Measurements from ENCODE around the gene PRPH. TPM values are rescaled to one million over a fixed set of nuclear protein-coding genes. Genes with fewer than 3 reads are reported as not detected.

The PRPH gene
- total and polyA plus RNA-seq, 9 of the 15 experiments (the other 6 are each of a cell fraction or from before 2014, with no cell fraction given), result 0.27 to 1.9 (median 1.3) TPM; not detected in 1

DNA sequence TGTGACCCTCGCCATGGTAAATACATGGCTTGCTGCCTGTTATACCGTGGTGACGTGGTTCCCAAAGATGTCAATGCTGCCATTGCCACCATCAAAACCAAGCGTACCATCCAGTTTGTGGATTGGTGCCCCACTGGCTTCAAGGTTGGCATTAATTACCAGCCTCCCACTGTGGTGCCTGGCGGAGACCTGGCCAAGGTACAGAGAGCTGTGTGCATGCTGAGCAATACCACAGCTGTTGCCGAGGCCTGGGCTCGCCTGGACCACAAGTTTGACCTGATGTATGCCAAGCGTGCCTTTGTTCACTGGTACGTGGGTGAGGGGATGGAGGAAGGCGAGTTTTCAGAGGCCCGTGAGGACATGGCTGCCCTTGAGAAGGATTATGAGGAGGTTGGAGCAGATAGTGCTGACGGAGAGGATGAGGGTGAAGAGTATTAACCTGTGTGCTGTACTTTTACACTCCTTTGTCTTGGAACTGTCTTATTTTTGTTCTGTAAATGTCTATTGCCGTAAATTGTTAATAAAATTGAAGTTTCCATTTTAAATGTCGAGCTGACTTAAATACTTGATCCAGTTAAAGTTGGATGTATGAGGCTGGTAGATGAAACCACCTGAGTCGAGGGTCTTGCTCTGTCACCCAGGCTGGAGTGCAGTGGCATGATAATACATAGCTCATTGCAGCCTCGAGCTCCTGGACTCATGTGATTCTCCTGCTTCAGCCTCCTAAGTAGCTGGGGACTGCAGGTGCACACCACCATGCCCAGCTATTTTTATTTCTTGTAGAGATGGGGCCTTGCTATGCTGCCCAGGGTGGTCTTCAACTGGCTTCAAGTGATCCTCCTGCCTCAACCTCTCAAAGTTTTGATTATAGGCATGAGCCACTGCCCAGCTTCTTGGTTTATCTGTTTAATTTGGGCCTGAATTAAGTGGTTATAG, 21.9 kb upstream of the PRPH start (continued):
- no peak for TF ChIP-seq DDX20 (tag; IDR thresholded peaks at IDR 0.05; ENCODE audit: low read depth)
- TF ChIP-seq YBX1 (IDR thresholded peaks at IDR 0.05), result no peak
- TF ChIP-seq, protein P1, sequence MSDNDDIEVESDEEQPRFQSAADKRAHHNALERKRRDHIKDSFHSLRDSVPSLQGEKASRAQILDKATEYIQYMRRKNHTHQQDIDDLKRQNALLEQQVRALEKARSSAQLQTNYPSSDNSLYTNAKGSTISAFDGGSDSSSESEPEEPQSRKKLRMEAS (CRISPR knock-in tag; IDR thresholded peaks at IDR 0.05), result 0 out of 2 replicates have a peak, but pooled peaks have one; percentile 50
- TF ChIP-seq, protein P2, sequence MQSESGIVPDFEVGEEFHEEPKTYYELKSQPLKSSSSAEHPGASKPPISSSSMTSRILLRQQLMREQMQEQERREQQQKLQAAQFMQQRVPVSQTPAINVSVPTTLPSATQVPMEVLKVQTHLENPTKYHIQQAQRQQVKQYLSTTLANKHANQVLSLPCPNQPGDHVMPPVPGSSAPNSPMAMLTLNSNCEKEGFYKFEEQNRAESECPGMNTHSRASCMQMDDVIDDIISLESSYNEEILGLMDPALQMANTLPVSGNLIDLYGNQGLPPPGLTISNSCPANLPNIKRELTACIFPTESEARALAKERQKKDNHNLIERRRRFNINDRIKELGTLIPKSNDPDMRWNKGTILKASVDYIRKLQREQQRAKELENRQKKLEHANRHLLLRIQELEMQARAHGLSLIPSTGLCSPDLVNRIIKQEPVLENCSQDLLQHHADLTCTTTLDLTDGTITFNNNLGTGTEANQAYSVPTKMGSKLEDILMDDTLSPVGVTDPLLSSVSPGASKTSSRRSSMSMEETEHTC (IDR thresholded peaks at IDR 0.05), result no peak
- no peak for TF ChIP-seq ZFP36 (IDR thresholded peaks at IDR 0.05; ENCODE audit: low read depth, low read length, partially characterized antibody)
- TF ChIP-seq, protein P3, sequence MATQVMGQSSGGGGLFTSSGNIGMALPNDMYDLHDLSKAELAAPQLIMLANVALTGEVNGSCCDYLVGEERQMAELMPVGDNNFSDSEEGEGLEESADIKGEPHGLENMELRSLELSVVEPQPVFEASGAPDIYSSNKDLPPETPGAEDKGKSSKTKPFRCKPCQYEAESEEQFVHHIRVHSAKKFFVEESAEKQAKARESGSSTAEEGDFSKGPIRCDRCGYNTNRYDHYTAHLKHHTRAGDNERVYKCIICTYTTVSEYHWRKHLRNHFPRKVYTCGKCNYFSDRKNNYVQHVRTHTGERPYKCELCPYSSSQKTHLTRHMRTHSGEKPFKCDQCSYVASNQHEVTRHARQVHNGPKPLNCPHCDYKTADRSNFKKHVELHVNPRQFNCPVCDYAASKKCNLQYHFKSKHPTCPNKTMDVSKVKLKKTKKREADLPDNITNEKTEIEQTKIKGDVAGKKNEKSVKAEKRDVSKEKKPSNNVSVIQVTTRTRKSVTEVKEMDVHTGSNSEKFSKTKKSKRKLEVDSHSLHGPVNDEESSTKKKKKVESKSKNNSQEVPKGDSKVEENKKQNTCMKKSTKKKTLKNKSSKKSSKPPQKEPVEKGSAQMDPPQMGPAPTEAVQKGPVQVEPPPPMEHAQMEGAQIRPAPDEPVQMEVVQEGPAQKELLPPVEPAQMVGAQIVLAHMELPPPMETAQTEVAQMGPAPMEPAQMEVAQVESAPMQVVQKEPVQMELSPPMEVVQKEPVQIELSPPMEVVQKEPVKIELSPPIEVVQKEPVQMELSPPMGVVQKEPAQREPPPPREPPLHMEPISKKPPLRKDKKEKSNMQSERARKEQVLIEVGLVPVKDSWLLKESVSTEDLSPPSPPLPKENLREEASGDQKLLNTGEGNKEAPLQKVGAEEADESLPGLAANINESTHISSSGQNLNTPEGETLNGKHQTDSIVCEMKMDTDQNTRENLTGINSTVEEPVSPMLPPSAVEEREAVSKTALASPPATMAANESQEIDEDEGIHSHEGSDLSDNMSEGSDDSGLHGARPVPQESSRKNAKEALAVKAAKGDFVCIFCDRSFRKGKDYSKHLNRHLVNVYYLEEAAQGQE (IDR thresholded peaks at IDR 0.05; ENCODE audit: borderline replicate concordance), result no peak
- TF ChIP-seq, protein P3 (CRISPR knock-in tag; IDR thresholded peaks at IDR 0.05; ENCODE audit: low read depth), result no peak
- TF ChIP-seq NR1H2 (CRISPR knock-in tag; IDR thresholded peaks at IDR 0.05), result no peak
- TF ChIP-seq, protein P4, sequence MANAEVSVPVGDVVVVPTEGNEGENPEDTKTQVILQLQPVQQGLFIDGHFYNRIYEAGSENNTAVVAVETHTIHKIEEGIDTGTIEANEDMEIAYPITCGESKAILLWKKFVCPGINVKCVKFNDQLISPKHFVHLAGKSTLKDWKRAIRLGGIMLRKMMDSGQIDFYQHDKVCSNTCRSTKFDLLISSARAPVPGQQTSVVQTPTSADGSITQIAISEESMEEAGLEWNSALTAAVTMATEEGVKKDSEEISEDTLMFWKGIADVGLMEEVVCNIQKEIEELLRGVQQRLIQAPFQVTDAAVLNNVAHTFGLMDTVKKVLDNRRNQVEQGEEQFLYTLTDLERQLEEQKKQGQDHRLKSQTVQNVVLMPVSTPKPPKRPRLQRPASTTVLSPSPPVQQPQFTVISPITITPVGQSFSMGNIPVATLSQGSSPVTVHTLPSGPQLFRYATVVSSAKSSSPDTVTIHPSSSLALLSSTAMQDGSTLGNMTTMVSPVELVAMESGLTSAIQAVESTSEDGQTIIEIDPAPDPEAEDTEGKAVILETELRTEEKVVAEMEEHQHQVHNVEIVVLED (CRISPR knock-in tag; IDR thresholded peaks at IDR 0.05), result no peak
- TF ChIP-seq RBM34 (IDR thresholded peaks at IDR 0.05; ENCODE audit: borderline replicate concordance, insufficient read depth, low read length), result no peak
- no peak for TF ChIP-seq ZNF212 (CRISPR knock-in tag; IDR thresholded peaks at IDR 0.05)
- no peak for TF ChIP-seq NR3C1 (CRISPR knock-in tag; IDR thresholded peaks at IDR 0.05)
- no peak for TF ChIP-seq FOXJ3 (CRISPR knock-in tag; IDR thresholded peaks at IDR 0.05)
- no peak for TF ChIP-seq ZNF764 (CRISPR knock-in tag; IDR thresholded peaks at IDR 0.05; ENCODE audit: low read depth)
- TF ChIP-seq TOE1 (IDR thresholded peaks at IDR 0.05; ENCODE audit: borderline replicate concordance), result no peak
- TF ChIP-seq TOE1 (CRISPR knock-in tag; IDR thresholded peaks at IDR 0.05; ENCODE audit: borderline replicate concordance, low read depth), result no peak
- TF ChIP-seq ZSCAN29 (IDR thresholded peaks at IDR 0.05), result no peak

All from K562 (cell line).